Measurements from ENCODE around the gene KRT34.

KRT34 gene

DNA sequence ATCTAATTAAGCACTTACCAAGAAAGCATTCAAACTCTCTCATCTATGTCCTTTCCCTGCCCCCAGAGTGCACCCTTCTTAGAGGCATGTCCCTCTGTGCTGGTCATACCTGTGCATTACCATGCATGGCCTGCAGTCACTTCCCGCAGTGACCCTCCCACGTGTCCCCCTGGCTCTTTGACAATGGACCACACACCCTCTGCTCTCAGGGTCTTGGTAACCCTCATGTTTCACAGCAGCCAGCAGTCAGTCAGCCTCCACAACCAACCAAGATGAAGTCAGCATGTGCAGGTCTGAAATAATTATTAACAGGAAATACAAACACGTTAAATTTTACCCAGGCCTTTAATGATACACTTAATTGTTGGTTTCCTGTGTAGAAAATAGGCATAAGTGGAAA lies 41.6 kb downstream of the KRT34 start:
- no peak for DNase-seq (ENCODE audit: low read depth)
- TF ChIP-seq, protein P1, sequence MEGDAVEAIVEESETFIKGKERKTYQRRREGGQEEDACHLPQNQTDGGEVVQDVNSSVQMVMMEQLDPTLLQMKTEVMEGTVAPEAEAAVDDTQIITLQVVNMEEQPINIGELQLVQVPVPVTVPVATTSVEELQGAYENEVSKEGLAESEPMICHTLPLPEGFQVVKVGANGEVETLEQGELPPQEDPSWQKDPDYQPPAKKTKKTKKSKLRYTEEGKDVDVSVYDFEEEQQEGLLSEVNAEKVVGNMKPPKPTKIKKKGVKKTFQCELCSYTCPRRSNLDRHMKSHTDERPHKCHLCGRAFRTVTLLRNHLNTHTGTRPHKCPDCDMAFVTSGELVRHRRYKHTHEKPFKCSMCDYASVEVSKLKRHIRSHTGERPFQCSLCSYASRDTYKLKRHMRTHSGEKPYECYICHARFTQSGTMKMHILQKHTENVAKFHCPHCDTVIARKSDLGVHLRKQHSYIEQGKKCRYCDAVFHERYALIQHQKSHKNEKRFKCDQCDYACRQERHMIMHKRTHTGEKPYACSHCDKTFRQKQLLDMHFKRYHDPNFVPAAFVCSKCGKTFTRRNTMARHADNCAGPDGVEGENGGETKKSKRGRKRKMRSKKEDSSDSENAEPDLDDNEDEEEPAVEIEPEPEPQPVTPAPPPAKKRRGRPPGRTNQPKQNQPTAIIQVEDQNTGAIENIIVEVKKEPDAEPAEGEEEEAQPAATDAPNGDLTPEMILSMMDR (IDR thresholded peaks at IDR 0.05; ENCODE audit: low read depth, low read length, missing control alignments) = no peak
- no peak overlapping the region for H3K4me3 ChIP-seq (ENCODE audit: low read depth, low read length)

DNA sequence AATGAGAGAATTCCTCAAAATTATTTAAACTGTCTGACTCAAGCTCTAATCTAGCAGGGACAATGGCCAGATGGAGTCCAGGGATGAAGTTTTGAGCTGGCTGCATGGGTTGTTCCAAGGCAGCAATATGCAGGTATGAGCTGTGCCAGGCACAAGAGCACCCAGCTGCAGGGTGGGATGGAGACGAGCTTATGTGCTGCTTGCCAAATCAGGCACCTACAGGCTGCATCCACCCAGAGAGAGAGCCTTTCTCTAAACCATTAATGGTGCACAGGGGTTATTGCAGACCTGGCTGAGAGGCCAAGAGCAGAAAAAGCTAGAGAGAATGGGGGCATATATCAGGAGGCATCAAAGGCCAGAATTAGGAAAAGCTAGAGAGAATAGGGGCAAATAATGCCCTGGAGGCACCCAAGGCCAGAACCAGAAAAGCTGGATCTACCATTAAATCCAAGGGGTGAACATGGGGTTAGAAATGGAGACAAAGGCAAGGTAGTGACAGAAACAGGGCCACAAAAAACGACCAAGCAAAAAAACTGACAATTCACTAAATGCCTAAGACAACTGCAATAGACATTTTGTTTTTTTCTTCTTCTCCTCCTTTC lies 42.4 kb downstream of the KRT34 start:
- TF ChIP-seq, protein P1 (IDR thresholded peaks at IDR 0.05; ENCODE audit: low read depth, low read length, missing control alignments) = no peak
- H3K4me3 ChIP-seq (ENCODE audit: low read depth, low read length) = no peak overlapping the region
- DNase-seq (ENCODE audit: low read depth) = no peak

DNA sequence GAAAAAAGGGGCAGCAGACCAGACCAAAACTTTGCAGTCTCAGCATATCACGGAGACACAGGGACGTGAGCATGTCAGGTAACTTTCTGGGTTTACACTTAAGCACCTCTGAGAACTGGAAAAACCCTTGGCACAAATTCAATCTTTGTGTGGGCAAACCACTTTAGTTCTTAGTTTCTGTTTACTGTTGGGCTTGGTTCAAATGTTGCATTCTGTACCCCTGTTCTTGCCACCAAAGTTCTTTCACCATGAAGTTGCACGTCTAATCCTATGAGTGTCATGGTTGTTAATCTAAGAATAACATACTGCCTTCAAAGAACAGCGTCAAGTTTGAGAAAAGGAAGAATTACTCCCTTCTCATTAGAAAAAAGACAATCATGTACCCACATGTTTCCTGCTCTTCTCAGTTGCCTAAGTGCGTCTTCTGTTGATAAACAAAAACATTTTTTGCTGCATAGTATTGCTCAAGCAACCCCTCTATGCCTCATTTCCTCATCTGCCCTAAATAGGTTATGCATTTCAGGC lies 43.1 kb downstream of the KRT34 start:
- H3K4me3 ChIP-seq (ENCODE audit: low read depth, low read length) = no peak overlapping the region
- peak; percentile 19 for DNase-seq (ENCODE audit: low read depth)
- TF ChIP-seq, protein P1 (IDR thresholded peaks at IDR 0.05; ENCODE audit: low read depth, low read length, missing control alignments) = no peak

GRCh38 chr17:41335747-41336146 lies 46.4 kb downstream of the KRT34 start:
- TF ChIP-seq, protein P1 (IDR thresholded peaks at IDR 0.05; ENCODE audit: low read depth, low read length, missing control alignments) = no peak
- no peak for DNase-seq (ENCODE audit: low read depth)

GRCh38 chr17:41334385-41335305 lies 47.5 kb downstream of the KRT34 start:
- TF ChIP-seq, protein P1 (IDR thresholded peaks at IDR 0.05; ENCODE audit: low read depth, low read length, missing control alignments) = no peak
- no peak overlapping the region for H3K4me3 ChIP-seq (ENCODE audit: low read depth, low read length)
- DNase-seq (ENCODE audit: low read depth) = no peak

More at GRCh38 chr17:41335747-41336146, 46.4 kb downstream of the KRT34 start:
- no peak overlapping the region for H3K4me3 ChIP-seq (ENCODE audit: low read depth, low read length)

- no peak for DNase-seq (ENCODE audit: low read depth)
- TF ChIP-seq, protein P1 (IDR thresholded peaks at IDR 0.05; ENCODE audit: low read depth, low read length, missing control alignments) = no peak
- no peak overlapping the region for H3K4me3 ChIP-seq (ENCODE audit: low read depth, low read length)
These were observed 48.3 kb downstream of the KRT34 start for GRCh38 chr17:41333836-41334235.

Measured in GM12864 (cell line).